HCT116 (cell line): ENCODE measurements around the gene CUEDC2. TPM values are rescaled to one million over a fixed set of nuclear protein-coding genes. Genes with fewer than 3 reads are reported as not detected.

Experiments
- ATAC-seq: fragments of 200-7000 bp; cut with Tn5 transposase; 2 replicates; pipeline ENCODE4 v1.9.1; 2020; ENCODE audit warnings: mild to moderate bottlenecking, moderate library complexity
- BruUV-seq: library from RNA; stranded (reverse); fragments of 400-500 nt; replicated peaks from 2 replicates; lab custom pipeline; 2021; lab: Mats Ljungman, UMichigan
- CTCF ChIA-PET: fragments of 300-600 bp; sonication (Branson Sonifier 250); formaldehyde crosslinking; loops from one replicate; lab custom pipeline; 2021; ENCODE audit warnings: antibody characterized with exemption; lab: Charles Lee
- POLR2A ChIA-PET: fragments of 300-600, 350-600 bp; sonication (Branson Sonifier 250); formaldehyde crosslinking; loops from one replicate; lab custom pipeline; 2021; ENCODE audit warnings: antibody characterized with exemption; lab: Charles Lee
- RAD21 ChIA-PET, 2 experiments: fragments of 300-600 bp; sonication (Branson Sonifier 250); formaldehyde crosslinking; loops; one replicate each; lab custom pipeline; 2023; ENCODE audit warnings: low total read pairs in 2 of 2; ENCODE audit not compliant: uncharacterized antibody in 2 of 2, unreplicated experiment in 2 of 2, low non-redundant PET in 1 of 2; lab: Charles Lee
- DNase-seq: peaks from one replicate; pipeline ENCODE4 v3.0.0-alpha.2; 2010; ENCODE audit warnings: low read depth, low spot score
- H2AFZ ChIP-seq: fragments of 200-600 bp; shearing (Covaris generic), sonication (generic); 2 replicates; pipeline ENCODE4 v1.6.1; 2017; ENCODE audit warnings: low read depth, mixed run types, mixed read lengths, antibody characterized with exemption, low read length; ENCODE audit not compliant: poor library complexity, severe bottlenecking
- H3K27ac ChIP-seq: 2 replicates; pipeline ENCODE4 v1.5.1; 2012; ENCODE audit warnings: low read depth, low read length
- H3K27me3 ChIP-seq: fragments of 200-600 bp; sonication (generic); 2 replicates; pipeline ENCODE4 v1.6.1; 2016; ENCODE audit warnings: mixed run types, low read length, mixed read lengths; ENCODE audit not compliant: insufficient read depth
- H3K36me3 ChIP-seq, 2 experiments: fragments of 200-500 bp in 1 of 2; fragments of 200-600 bp in 1 of 2; sonication (Bioruptor generic) in 1 of 2; sonication (generic) in 1 of 2; 2 replicates each; pipeline versions ENCODE4 v1.5.1 to v1.6.1; 2014 to 2016; ENCODE audit warnings: low read length in 2 of 2, inconsistent platforms in 1 of 2, mixed read lengths in 1 of 2, mixed run types in 1 of 2; ENCODE audit not compliant: insufficient read depth in 2 of 2, control insufficient read depth in 1 of 2
- H3K4me1 ChIP-seq, 2 experiments: fragments of 200-600 bp in 1 of 2; sonication (generic) in 1 of 2; 2 replicates each; pipeline versions ENCODE4 v1.5.1 to v1.6.1; 2012 to 2017; ENCODE audit warnings: low read length in 2 of 2, inconsistent platforms in 1 of 2, mild to moderate bottlenecking in 1 of 2, mixed read lengths in 1 of 2, mixed run types in 1 of 2, moderate library complexity in 1 of 2; ENCODE audit not compliant: insufficient read depth in 2 of 2, control insufficient read depth in 1 of 2
- H3K4me2 ChIP-seq: fragments of 200-600 bp; sonication (generic); 2 replicates; pipeline ENCODE4 v1.6.1; 2017; ENCODE audit warnings: mixed run types, low read length, mixed read lengths
- H3K4me3 ChIP-seq, 2 experiments: fragments of 200-600 bp in 1 of 2; sonication (generic) in 1 of 2; replicated peaks in 1 of 2; 2 replicates each; pipeline ENCODE4 v1.5.1; 2011 to 2016; ENCODE audit warnings: low read length in 2 of 2, control low read depth in 1 of 2, low read depth in 1 of 2, mild to moderate bottlenecking in 1 of 2, mixed read lengths in 1 of 2, mixed run types in 1 of 2
- H3K79me2 ChIP-seq: fragments of 200-600 bp; sonication (generic); 2 replicates; pipeline ENCODE4 v1.6.1; 2017; ENCODE audit warnings: mild to moderate bottlenecking, mixed run types, low read length, moderate library complexity, mixed read lengths; ENCODE audit not compliant: insufficient read depth
- H3K9ac ChIP-seq: fragments of 200-600 bp; sonication (generic); 2 replicates; pipeline ENCODE4 v1.6.1; 2016; ENCODE audit warnings: low read length, mixed read lengths
- H3K9me2 ChIP-seq: fragments of 200-600 bp; sonication (generic), shearing (Covaris generic); 2 replicates; pipeline ENCODE4 v1.6.1; 2017; ENCODE audit warnings: mixed run types, mild to moderate bottlenecking, moderate library complexity; ENCODE audit not compliant: insufficient read depth
- H3K9me3 ChIP-seq, 2 experiments: fragments of 200-500 bp in 1 of 2; fragments of 200-600 bp in 1 of 2; sonication (Bioruptor generic) in 1 of 2; sonication (generic) in 1 of 2; 2 replicates each; pipeline ENCODE4 v1.6.1; 2014 to 2017; ENCODE audit warnings: low read length in 2 of 2, mixed read lengths in 2 of 2, inconsistent platforms in 1 of 2, low read depth in 1 of 2, mild to moderate bottlenecking in 1 of 2, mixed run types in 1 of 2, moderate library complexity in 1 of 2; ENCODE audit not compliant: control insufficient read depth in 1 of 2, insufficient read depth in 1 of 2
- H4K20me1 ChIP-seq: fragments of 200-600 bp; sonication (generic), shearing (Covaris generic); 2 replicates; pipeline ENCODE4 v1.6.1; 2017; ENCODE audit warnings: mixed run types, mild to moderate bottlenecking, moderate library complexity; ENCODE audit not compliant: insufficient read depth
- CBX3 ChIP-seq: IDR thresholded peaks from 2 replicates; pipeline ENCODE4 v1.6.1; 2012; ENCODE audit warnings: low read depth
- CTCF ChIP-seq, 3 experiments: fragments of 200-600 bp in 1 of 3; sonication (generic) in 1 of 3; IDR thresholded peaks in 2 of 3; conservative IDR thresholded peaks in 1 of 3; 2 replicates each; pipeline ENCODE4 v1.5.1; 2012 to 2017; ENCODE audit warnings: low read depth in 2 of 3, low read length in 2 of 3, antibody characterized with exemption in 1 of 3, borderline replicate concordance in 1 of 3, control low read depth in 1 of 3, mild to moderate bottlenecking in 1 of 3, mixed read lengths in 1 of 3, mixed run types in 1 of 3, moderate library complexity in 1 of 3; ENCODE audit not compliant: insufficient read depth in 1 of 3
- ELF1 ChIP-seq: IDR thresholded peaks from 2 replicates; pipeline ENCODE4 v1.6.1; 2012; ENCODE audit warnings: low read depth, borderline replicate concordance
- JUND ChIP-seq: IDR thresholded peaks from 2 replicates; pipeline ENCODE4 v1.6.1; 2012
- POLR2AphosphoS5 ChIP-seq: IDR thresholded peaks from 2 replicates; pipeline ENCODE4 v1.6.1; 2011; ENCODE audit warnings: mild to moderate bottlenecking, low read depth, low read length, moderate library complexity
- RAD21 ChIP-seq: IDR thresholded peaks from 2 replicates; pipeline ENCODE4 v1.6.1; 2012; ENCODE audit warnings: low read depth, mild to moderate bottlenecking
- TCF7L2 ChIP-seq: IDR thresholded peaks from 2 replicates; pipeline ENCODE4 v1.7.0; 2011; ENCODE audit warnings: borderline replicate concordance, inconsistent platforms; ENCODE audit not compliant: insufficient read depth, insufficient read length; ENCODE audit errors: extremely low read depth
- ZBTB33 ChIP-seq: IDR thresholded peaks from 2 replicates; pipeline ENCODE4 v1.6.1; 2011; ENCODE audit warnings: mild to moderate bottlenecking, low read length, moderate library complexity; ENCODE audit not compliant: insufficient replicate concordance; ENCODE audit errors: extremely low read depth
- intact Hi-C: fragments of 100-400 bp; cut with micrococcal nuclease; formaldehyde crosslinking; loops from 2 replicates; pipeline ENCODE4 v1.10.0; 2022
- total RNA-seq: library from RNA; stranded (reverse); gene quantifications from one replicate; pipeline ENCODE4 v1.2.1, GENCODE V29; 2021; ENCODE audit not compliant: unreplicated experiment

Gene CUEDC2
- total RNA-seq, 1 experiment from 2014 or later: 96.7 TPM

- H3K9me3 ChIP-seq: no peaks in the 10 kb centered on the region
- ChIA-PET CTCF (interaction anchor here (0.7 to 1.4 kb wide), 2 partner anchors 59 to 120 kb away, joined by 3 read pairs; no protein-coding TSS in a partner anchor), RAD21 (interaction anchor here in 1 of 2 experiments (0.6 kb wide), 1 partner anchor 11 kb away, joined by 3 read pairs; no protein-coding TSS in a partner anchor), POLR2A (interaction anchor here (0.9 kb wide), 1 partner anchor 14 kb away, joined by 3 read pairs; no protein-coding TSS in a partner anchor)
- no peaks in the 10 kb centered on the region; a peak in 1 of 4 replicates for H3K36me3 ChIP-seq
- peak; percentile 18; the same call in 1 of the 2 replicates for ATAC-seq
- no peaks in the 10 kb centered on the region for H3K27me3 ChIP-seq
- peak overlapping the region; percentile 59 for H3K27ac ChIP-seq
- TSS peak; percentile 28 for BruUV-seq
- peaks cover 38% of the 10 kb centered on the region; the same call in 1 of the 2 replicates for H3K79me2 ChIP-seq
- H3K4me1 ChIP-seq: peaks cover 35 to 49% of the 10 kb centered on the region in 2 experiments
- DNase-seq: no peak
- H3K4me3 ChIP-seq: peak overlapping the region; percentile 31 to 72
- H2AFZ ChIP-seq: no peak overlapping the region
- H3K9me2 ChIP-seq: no peaks in the 10 kb centered on the region
- intact Hi-C loops: loop anchor here (5.0 kb wide), 2 partner anchors 42 to 232 kb away; partner anchors contain the start of gene FBXL15
- H4K20me1 ChIP-seq: no peaks in the 10 kb centered on the region
- peak overlapping the region; percentile 84 for H3K9ac ChIP-seq
- peak overlapping the region; percentile 93 for H3K4me2 ChIP-seq
- peak in 1 of 3 experiments; percentile 17; a peak in 2 of 6 replicates for TF ChIP-seq CTCF (IDR thresholded peaks at IDR 0.05 in 2 of 3, conservative IDR thresholded peaks at IDR 0.05 in 1 of 3; ENCODE audit: borderline replicate concordance in 1 of 3, insufficient read depth in 1 of 3, low read depth in 2 of 3, low read length in 2 of 3)
- TF ChIP-seq CBX3: no peak
Observed at GRCh38 chr10:102463983-102464382, 31.6 kb upstream of the CUEDC2 start.

GRCh38 chr10:102462512-102463054 is 30.2 kb upstream of the CUEDC2 start:
- Histone ChIP-seq H3K27me3 (no peaks in the 10 kb centered on the region), H2AFZ (no peak overlapping the region), H3K27ac (peak overlapping the region; percentile 59), H3K4me1 (peaks cover 31 to 42% of the 10 kb centered on the region in 2 experiments), H3K9ac (peak overlapping the region; percentile 84), H3K4me3 (peak overlapping the region; percentile 31 to 72), H3K36me3 (no peaks in the 10 kb centered on the region), H4K20me1 (no peaks in the 10 kb centered on the region), H3K79me2 (peaks cover 38% of the 10 kb centered on the region; the same call in 1 of the 2 replicates), H3K4me2 (peak overlapping the region; percentile 93), H3K9me2 (no peaks in the 10 kb centered on the region), H3K9me3 (no peaks in the 10 kb centered on the region)
- ChIA-PET POLR2A (interaction anchor here (0.9 to 3.4 kb wide), 6 partner anchors 11 to 41 kb away, joined by 3 to 39 read pairs (median 4); partner anchors contain the start of genes ACTR1A, C10orf95, CUEDC2 and FBXL15), RAD21 (interaction anchor here in 1 of 2 experiments (0.8 kb wide), 1 partner anchor 59 kb away, joined by 3 read pairs; no protein-coding TSS in a partner anchor), CTCF (interaction anchor here (1.0 to 2.9 kb wide), 9 partner anchors 17 to 293 kb away, joined by 3 to 18 read pairs (median 4); partner anchors contain the start of genes FBXL15 and NFKB2)
- BruUV-seq: no TSS peak
- intact Hi-C loops: loop anchor here (5.0 kb wide), 2 partner anchors 40 to 230 kb away; partner anchors contain the start of gene FBXL15
- DNase-seq (no peak), ATAC-seq (peak; percentile 0; the same call in 1 of the 2 replicates)
- TF ChIP-seq ZBTB33 (no peak), POLR2AphosphoS5 (no peak), CTCF (IDR thresholded peaks at IDR 0.05 in 2 of 3, conservative IDR thresholded peaks at IDR 0.05 in 1 of 3; ENCODE audit: borderline replicate concordance in 1 of 3, insufficient read depth in 1 of 3, low read depth in 2 of 3, low read length in 2 of 3) (no peak), ELF1 (no peak), RAD21 (no peak), TCF7L2 (no peak), JUND (no peak)
